HEK293 (cell line): Measurements from ENCODE around the gene SCNN1G.

Experiments used
- EGR2 ChIP-seq: fragments of 450-650 bp; formaldehyde crosslinking; IDR thresholded peaks from 2 replicates; pipeline ENCODE4 v1.5.1; 2016; ENCODE audit warnings: low read depth, missing biosample characterization, missing genetic modification characterization
- ELK4 ChIP-seq: IDR thresholded peaks from 2 replicates; pipeline ENCODE4 v1.6.1; 2011; ENCODE audit warnings: mild to moderate bottlenecking, low read depth, low read length, borderline replicate concordance
- GLIS1 ChIP-seq: fragments of 450-650 bp; formaldehyde crosslinking; IDR thresholded peaks from 2 replicates; pipeline ENCODE4 v1.5.1; 2016; ENCODE audit warnings: missing biosample characterization, missing genetic modification characterization
- KLF1 ChIP-seq: fragments of 450-650 bp; formaldehyde crosslinking; IDR thresholded peaks from 2 replicates; pipeline ENCODE4 v1.5.1; 2016; ENCODE audit warnings: missing biosample characterization, missing genetic modification characterization
- PATZ1 ChIP-seq: fragments of 450-650 bp; formaldehyde crosslinking; IDR thresholded peaks from 2 replicates; pipeline ENCODE4 v1.5.1; 2016; ENCODE audit warnings: missing biosample characterization, missing genetic modification characterization
- SALL2 ChIP-seq: fragments of 450-650 bp; formaldehyde crosslinking; IDR thresholded peaks from 2 replicates; pipeline ENCODE4 v1.5.0; 2017; ENCODE audit warnings: missing biosample characterization, mild to moderate bottlenecking, missing genetic modification characterization, borderline replicate concordance
- ZIC2 ChIP-seq: fragments of 450-650 bp; formaldehyde crosslinking; IDR thresholded peaks from 2 replicates; pipeline ENCODE4 v1.5.1; 2016; ENCODE audit warnings: missing biosample characterization, missing genetic modification characterization
- ZNF175 ChIP-seq: fragments of 450-650 bp; formaldehyde crosslinking; IDR thresholded peaks from 2 replicates; pipeline ENCODE4 v1.5.1; 2016; ENCODE audit warnings: missing biosample characterization, missing genetic modification characterization
- ZNF37A ChIP-seq: fragments of 450-650 bp; IDR thresholded peaks from 2 replicates; pipeline ENCODE4 v1.5.1; 2018; ENCODE audit warnings: missing biosample characterization, missing genetic modification characterization
- ZNF549 ChIP-seq: fragments of 450-650 bp; IDR thresholded peaks from 2 replicates; pipeline ENCODE4 v1.5.1; 2018; ENCODE audit warnings: missing biosample characterization, missing genetic modification characterization, mild to moderate bottlenecking, inconsistent platforms, moderate library complexity
- ZNF670 ChIP-seq: fragments of 450-650 bp; formaldehyde crosslinking; IDR thresholded peaks from 2 replicates; pipeline ENCODE4 v1.5.1; 2016; ENCODE audit warnings: missing biosample characterization, missing genetic modification characterization, low read depth
- TF ChIP-seq, protein P1 (sequence below): fragments of 450-650 bp; formaldehyde crosslinking; IDR thresholded peaks from 2 replicates; pipeline ENCODE4 v1.5.1; 2016; ENCODE audit warnings: missing biosample characterization, missing genetic modification characterization
- TF ChIP-seq, protein P2 (sequence below): fragments of 450-650 bp; formaldehyde crosslinking; IDR thresholded peaks from 2 replicates; pipeline ENCODE4 v1.5.1; 2016; ENCODE audit warnings: missing biosample characterization, missing genetic modification characterization
- TF ChIP-seq, protein P3 (sequence below): fragments of 450-650 bp; formaldehyde crosslinking; IDR thresholded peaks from 2 replicates; pipeline ENCODE4 v1.5.1; 2016; ENCODE audit warnings: missing biosample characterization, missing genetic modification characterization

DNA sequence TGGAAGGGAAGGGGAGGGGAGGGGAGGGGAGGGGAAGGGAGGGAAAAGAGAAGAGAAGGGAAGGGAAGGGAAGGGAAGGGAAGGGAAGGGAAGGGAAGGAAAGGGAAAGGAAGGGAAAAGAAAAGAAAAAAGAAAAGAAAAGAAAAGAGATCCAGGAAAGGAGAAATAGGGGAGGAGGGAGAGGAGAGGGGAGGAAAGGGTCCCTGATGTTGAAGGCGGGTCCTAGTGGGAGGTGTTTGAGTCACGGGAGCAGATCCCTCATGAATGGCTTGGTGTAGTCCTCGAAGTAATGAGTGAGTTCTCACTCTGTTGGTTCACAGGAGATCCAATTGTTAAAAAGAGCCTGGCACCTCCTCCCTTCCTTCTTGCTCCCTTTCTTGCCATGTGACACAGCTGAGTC, 26.4 kb upstream of the SCNN1G start:
- TF ChIP-seq, protein P1, sequence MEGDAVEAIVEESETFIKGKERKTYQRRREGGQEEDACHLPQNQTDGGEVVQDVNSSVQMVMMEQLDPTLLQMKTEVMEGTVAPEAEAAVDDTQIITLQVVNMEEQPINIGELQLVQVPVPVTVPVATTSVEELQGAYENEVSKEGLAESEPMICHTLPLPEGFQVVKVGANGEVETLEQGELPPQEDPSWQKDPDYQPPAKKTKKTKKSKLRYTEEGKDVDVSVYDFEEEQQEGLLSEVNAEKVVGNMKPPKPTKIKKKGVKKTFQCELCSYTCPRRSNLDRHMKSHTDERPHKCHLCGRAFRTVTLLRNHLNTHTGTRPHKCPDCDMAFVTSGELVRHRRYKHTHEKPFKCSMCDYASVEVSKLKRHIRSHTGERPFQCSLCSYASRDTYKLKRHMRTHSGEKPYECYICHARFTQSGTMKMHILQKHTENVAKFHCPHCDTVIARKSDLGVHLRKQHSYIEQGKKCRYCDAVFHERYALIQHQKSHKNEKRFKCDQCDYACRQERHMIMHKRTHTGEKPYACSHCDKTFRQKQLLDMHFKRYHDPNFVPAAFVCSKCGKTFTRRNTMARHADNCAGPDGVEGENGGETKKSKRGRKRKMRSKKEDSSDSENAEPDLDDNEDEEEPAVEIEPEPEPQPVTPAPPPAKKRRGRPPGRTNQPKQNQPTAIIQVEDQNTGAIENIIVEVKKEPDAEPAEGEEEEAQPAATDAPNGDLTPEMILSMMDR (tag by site-specific recombination), result no peak
- TF ChIP-seq GLIS1 (no peak), KLF1 (tag by site-specific recombination) (no peak), ZNF175 (tag by site-specific recombination) (no peak), ELK4 (no peak), ZNF549 (no peak), ZIC2 (tag by site-specific recombination) (no peak), PATZ1 (tag by site-specific recombination) (no peak), SALL2 (tag by site-specific recombination) (no peak), EGR2 (tag by site-specific recombination) (no peak), ZNF670 (no peak), ZNF37A (tag by site-specific recombination) (no peak)
- TF ChIP-seq, protein P2, sequence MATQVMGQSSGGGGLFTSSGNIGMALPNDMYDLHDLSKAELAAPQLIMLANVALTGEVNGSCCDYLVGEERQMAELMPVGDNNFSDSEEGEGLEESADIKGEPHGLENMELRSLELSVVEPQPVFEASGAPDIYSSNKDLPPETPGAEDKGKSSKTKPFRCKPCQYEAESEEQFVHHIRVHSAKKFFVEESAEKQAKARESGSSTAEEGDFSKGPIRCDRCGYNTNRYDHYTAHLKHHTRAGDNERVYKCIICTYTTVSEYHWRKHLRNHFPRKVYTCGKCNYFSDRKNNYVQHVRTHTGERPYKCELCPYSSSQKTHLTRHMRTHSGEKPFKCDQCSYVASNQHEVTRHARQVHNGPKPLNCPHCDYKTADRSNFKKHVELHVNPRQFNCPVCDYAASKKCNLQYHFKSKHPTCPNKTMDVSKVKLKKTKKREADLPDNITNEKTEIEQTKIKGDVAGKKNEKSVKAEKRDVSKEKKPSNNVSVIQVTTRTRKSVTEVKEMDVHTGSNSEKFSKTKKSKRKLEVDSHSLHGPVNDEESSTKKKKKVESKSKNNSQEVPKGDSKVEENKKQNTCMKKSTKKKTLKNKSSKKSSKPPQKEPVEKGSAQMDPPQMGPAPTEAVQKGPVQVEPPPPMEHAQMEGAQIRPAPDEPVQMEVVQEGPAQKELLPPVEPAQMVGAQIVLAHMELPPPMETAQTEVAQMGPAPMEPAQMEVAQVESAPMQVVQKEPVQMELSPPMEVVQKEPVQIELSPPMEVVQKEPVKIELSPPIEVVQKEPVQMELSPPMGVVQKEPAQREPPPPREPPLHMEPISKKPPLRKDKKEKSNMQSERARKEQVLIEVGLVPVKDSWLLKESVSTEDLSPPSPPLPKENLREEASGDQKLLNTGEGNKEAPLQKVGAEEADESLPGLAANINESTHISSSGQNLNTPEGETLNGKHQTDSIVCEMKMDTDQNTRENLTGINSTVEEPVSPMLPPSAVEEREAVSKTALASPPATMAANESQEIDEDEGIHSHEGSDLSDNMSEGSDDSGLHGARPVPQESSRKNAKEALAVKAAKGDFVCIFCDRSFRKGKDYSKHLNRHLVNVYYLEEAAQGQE, result no peak
- TF ChIP-seq, protein P3, sequence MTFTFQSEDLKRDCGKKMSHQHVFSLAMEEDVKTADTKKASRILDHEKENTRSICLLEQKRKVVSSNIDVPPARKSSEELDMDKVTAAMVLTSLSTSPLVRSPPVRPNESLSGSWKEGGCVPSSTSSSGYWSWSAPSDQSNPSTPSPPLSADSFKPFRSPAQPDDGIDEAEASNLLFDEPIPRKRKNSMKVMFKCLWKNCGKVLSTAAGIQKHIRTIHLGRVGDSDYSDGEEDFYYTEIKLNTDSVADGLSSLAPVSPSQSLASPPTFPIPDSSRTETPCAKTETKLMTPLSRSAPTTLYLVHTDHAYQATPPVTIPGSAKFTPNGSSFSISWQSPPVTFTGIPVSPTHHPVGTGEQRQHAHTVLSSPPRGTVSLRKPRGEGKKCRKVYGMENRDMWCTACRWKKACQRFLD (tag by site-specific recombination), result no peak
